A549 (cell line): Measurements from ENCODE around the gene MGAT5.

ENCODE experiments used
- CHD2 ChIP-seq: fragments of 150-350 bp; IDR thresholded peaks from 2 replicates; pipeline ENCODE4 v1.6.1; 2014; ENCODE audit warnings: low read length; ENCODE audit not compliant: partially characterized antibody
- EP300 ChIP-seq, 2 experiments: fragments of >200 bp; sonication (Bioruptor Twin); formaldehyde crosslinking; IDR thresholded peaks; 2 replicates in 1 of 2; 3 replicates in 1 of 2; pipeline ENCODE4 v1.6.1; 2016 to 2017
- ESRRA ChIP-seq: fragments of 150-350 bp; IDR thresholded peaks from 2 replicates; pipeline ENCODE4 v1.6.1; 2014; ENCODE audit warnings: mild to moderate bottlenecking, low read length, borderline replicate concordance
- NR3C1 ChIP-seq: fragments of >200 bp; sonication (Bioruptor Twin); formaldehyde crosslinking; IDR thresholded peaks from 3 replicates; pipeline ENCODE4 v1.6.1; 2017
- POLR2A ChIP-seq: IDR thresholded peaks from 2 replicates; pipeline ENCODE4 v1.6.1; 2012; ENCODE audit warnings: mild to moderate bottlenecking, low read length
- RNF2 ChIP-seq: fragments of 200-600 bp; sonication (generic); IDR thresholded peaks from 2 replicates; pipeline ENCODE4 v1.6.1; 2016; ENCODE audit warnings: low read depth, mild to moderate bottlenecking, antibody characterized with exemption, moderate library complexity, borderline replicate concordance
- TF ChIP-seq, protein P1 (sequence below): fragments of >200 bp; sonication (Bioruptor Twin); formaldehyde crosslinking; IDR thresholded peaks from 3 replicates; pipeline ENCODE4 v1.5.1; 2016
- TF ChIP-seq, protein P2 (sequence below): fragments of 200-600 bp; sonication (generic); IDR thresholded peaks from 2 replicates; pipeline ENCODE4 v1.6.1; 2016; ENCODE audit warnings: antibody characterized with exemption, mild to moderate bottlenecking, moderate library complexity

DNA sequence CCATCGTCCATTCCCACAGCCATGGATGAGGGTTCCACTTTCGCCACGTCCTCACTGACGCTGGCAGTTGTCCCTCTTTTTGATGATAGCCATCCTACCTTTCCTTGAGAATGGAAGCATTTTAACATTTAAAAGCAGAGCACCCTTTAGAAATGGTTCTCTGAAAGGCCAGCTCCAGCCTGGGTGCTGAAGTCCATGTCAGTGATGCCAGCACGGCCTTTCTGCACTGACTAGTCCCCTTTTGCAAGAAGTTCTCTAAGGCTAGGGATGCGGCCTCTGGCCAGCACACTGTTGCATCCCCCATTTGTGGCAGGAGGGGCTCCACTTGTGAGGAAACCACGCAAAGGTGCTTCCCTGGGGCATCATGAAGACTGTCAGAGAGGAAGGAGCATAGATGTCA, 203.5 kb downstream of the MGAT5 start:
- TF ChIP-seq CHD2, result no peak
- no peak for TF ChIP-seq NR3C1
- TF ChIP-seq, protein P1, sequence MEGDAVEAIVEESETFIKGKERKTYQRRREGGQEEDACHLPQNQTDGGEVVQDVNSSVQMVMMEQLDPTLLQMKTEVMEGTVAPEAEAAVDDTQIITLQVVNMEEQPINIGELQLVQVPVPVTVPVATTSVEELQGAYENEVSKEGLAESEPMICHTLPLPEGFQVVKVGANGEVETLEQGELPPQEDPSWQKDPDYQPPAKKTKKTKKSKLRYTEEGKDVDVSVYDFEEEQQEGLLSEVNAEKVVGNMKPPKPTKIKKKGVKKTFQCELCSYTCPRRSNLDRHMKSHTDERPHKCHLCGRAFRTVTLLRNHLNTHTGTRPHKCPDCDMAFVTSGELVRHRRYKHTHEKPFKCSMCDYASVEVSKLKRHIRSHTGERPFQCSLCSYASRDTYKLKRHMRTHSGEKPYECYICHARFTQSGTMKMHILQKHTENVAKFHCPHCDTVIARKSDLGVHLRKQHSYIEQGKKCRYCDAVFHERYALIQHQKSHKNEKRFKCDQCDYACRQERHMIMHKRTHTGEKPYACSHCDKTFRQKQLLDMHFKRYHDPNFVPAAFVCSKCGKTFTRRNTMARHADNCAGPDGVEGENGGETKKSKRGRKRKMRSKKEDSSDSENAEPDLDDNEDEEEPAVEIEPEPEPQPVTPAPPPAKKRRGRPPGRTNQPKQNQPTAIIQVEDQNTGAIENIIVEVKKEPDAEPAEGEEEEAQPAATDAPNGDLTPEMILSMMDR, result no peak
- TF ChIP-seq, protein P2, sequence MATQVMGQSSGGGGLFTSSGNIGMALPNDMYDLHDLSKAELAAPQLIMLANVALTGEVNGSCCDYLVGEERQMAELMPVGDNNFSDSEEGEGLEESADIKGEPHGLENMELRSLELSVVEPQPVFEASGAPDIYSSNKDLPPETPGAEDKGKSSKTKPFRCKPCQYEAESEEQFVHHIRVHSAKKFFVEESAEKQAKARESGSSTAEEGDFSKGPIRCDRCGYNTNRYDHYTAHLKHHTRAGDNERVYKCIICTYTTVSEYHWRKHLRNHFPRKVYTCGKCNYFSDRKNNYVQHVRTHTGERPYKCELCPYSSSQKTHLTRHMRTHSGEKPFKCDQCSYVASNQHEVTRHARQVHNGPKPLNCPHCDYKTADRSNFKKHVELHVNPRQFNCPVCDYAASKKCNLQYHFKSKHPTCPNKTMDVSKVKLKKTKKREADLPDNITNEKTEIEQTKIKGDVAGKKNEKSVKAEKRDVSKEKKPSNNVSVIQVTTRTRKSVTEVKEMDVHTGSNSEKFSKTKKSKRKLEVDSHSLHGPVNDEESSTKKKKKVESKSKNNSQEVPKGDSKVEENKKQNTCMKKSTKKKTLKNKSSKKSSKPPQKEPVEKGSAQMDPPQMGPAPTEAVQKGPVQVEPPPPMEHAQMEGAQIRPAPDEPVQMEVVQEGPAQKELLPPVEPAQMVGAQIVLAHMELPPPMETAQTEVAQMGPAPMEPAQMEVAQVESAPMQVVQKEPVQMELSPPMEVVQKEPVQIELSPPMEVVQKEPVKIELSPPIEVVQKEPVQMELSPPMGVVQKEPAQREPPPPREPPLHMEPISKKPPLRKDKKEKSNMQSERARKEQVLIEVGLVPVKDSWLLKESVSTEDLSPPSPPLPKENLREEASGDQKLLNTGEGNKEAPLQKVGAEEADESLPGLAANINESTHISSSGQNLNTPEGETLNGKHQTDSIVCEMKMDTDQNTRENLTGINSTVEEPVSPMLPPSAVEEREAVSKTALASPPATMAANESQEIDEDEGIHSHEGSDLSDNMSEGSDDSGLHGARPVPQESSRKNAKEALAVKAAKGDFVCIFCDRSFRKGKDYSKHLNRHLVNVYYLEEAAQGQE, result no peak
- no peak for TF ChIP-seq ESRRA
- TF ChIP-seq POLR2A, result no peak
- no peak for TF ChIP-seq EP300 (IDR thresholded peaks at IDR 0.05)
- no peak for TF ChIP-seq RNF2
